Endodermal cell (in vitro differentiated cells): Measurements from ENCODE around the gene KIAA0232. TPM values are rescaled to one million over a fixed set of nuclear protein-coding genes. Genes with fewer than 3 reads are reported as not detected.
A peak's percentile ranks its signal among the peaks of the same experiment; 100 is the strongest.
"Not testable (repeated sequence)": the region's sequence is repeated elsewhere in the genome, so short reads cannot be mapped to it uniquely, and the experiment has no call there.

ENCODE experiments used
- DNase-seq: peaks from one replicate; pipeline ENCODE4 v3.0.0-alpha.2; 2017
- H3K27ac ChIP-seq: 2 replicates; pipeline ENCODE4 v1.5.1; 2013; ENCODE audit warnings: mild to moderate bottlenecking, low read depth, low read length, moderate library complexity
- H3K27me3 ChIP-seq: 2 replicates; pipeline ENCODE4 v1.6.1; 2013; ENCODE audit warnings: mild to moderate bottlenecking, low read length, moderate library complexity; ENCODE audit not compliant: insufficient read depth, control insufficient read depth, poor library complexity, severe bottlenecking
- H3K36me3 ChIP-seq: 2 replicates; pipeline ENCODE4 v1.7.0; 2013; ENCODE audit warnings: mild to moderate bottlenecking, low read length, moderate library complexity; ENCODE audit not compliant: control insufficient read depth, insufficient read depth
- H3K4me1 ChIP-seq: one replicate; pipeline ENCODE4 v1.7.0; 2013; ENCODE audit warnings: low read length; ENCODE audit not compliant: control insufficient read depth, insufficient read depth
- H3K4me3 ChIP-seq: 2 replicates; pipeline ENCODE4 v1.5.1; 2013; ENCODE audit warnings: mild to moderate bottlenecking, low read length, moderate library complexity
- H3K9ac ChIP-seq: 2 replicates; pipeline ENCODE4 v1.6.1; 2013; ENCODE audit warnings: mild to moderate bottlenecking, low read length, moderate library complexity; ENCODE audit not compliant: poor library complexity, severe bottlenecking; ENCODE audit errors: extremely low read depth
- H3K9me3 ChIP-seq: 2 replicates; pipeline ENCODE4 v1.6.1; 2013; ENCODE audit warnings: mild to moderate bottlenecking, low read length, moderate library complexity; ENCODE audit not compliant: control insufficient read depth
- H3K27ac Mint-ChIP-seq: 2 replicates; pipeline ENCODE4 v1.8.0; 2020; ENCODE audit warnings: mixed read lengths
- H3K27me3 Mint-ChIP-seq: 2 replicates; pipeline ENCODE4 v1.8.0; 2021; ENCODE audit warnings: mild to moderate bottlenecking, mixed read lengths; ENCODE audit not compliant: insufficient read depth
- H3K36me3 Mint-ChIP-seq: 2 replicates; pipeline ENCODE4 v1.8.0; 2020; ENCODE audit warnings: low read depth, mixed read lengths
- H3K4me1 Mint-ChIP-seq: 2 replicates; pipeline ENCODE4 v1.8.0; 2020; ENCODE audit warnings: mixed read lengths
- H3K4me3 Mint-ChIP-seq: 2 replicates; pipeline ENCODE4 v1.8.0; 2020; ENCODE audit warnings: mild to moderate bottlenecking, moderate library complexity, mixed read lengths
- H3K9me3 Mint-ChIP-seq: 2 replicates; pipeline ENCODE4 v1.8.0; 2020; ENCODE audit warnings: mild to moderate bottlenecking, mixed read lengths
- WGBS, 2 experiments: methylation state at CpG; one replicate each; pipeline versions ENCODE4 v1.1.5 to v1.1.7; 2013; ENCODE audit warnings: missing lambda C conversion rate in 2 of 2, mixed read lengths in 1 of 2; ENCODE audit not compliant: insufficient coverage in 1 of 2, insufficient read length in 1 of 2; 5-methylcytosine and 5-hydroxymethylcytosine counted together
- total RNA-seq, 2 donors: library from RNA; stranded (reverse); fragmentation: NEBNext Ultra II Directional in 1 of 2; extraction: Animal tissue kit (Norgen Biotek cat#: 25700) in 1 of 2; gene quantifications; 2 replicates in 1 of 2; 3 replicates in 1 of 2; pipeline ENCODE4 v1.2.1, GENCODE V29; 2021
- TF ChIP-seq, protein P1 (sequence below): fragments of 200-600 bp; sonication (generic); conservative IDR thresholded peaks from 2 replicates; pipeline ENCODE4 v1.5.0; 2021; ENCODE audit warnings: antibody characterized with exemption, mild to moderate bottlenecking

KIAA0232 gene
- total RNA-seq, 2 donors from 2014 or later: 32.9 to 43.5 TPM

DNA sequence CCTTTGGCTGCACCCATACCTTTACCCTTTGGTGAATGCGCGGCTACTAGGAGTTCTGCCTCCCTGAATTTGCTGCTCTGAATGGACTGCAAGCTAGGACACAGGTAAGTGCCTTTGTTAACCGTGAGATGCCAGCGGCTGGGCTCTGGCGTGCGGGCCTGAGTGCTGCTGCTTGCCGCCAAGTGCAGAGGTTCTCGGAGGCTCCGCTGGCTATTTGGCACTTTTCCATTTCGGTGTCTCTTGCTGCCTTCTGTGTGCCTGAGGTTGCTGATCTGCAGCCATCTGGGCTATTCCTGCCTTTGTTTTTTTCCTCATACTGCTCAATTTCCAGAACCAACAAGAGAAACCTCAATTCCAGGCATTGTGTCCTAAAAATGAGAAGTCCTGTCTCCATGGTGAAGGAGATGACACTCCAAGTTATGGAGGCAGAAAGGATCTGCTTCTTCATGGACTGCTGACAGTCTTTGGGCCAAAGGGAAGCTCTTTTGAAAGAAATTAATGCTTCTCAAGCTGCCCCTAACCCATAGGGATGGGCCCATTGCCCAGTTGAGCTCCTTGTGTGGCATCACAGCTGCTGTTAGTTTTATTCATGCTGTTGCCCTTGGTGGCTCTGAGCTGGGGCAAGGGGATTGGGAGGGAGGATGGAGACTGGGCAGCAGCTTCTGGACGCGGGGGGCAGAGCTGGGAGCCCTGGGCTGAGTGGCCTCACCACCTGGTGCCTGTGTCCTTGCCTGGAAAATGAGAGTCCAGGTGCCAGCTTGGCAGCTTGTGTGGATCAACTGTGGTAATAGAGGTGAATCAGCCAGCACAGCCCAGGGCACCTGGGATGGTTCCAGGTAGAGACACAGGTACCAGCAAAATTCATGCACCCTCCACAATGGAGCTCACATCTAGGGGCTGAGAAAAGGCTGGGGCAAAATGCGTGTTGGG is 123.3 kb downstream of the KIAA0232 start:
- H3K4me1 ChIP-seq: peaks cover 13% of the 10 kb centered on the region
- no peaks in the 10 kb centered on the region for H3K36me3 Mint-ChIP-seq
- H3K4me3 Mint-ChIP-seq: no peak overlapping the region
- no peak overlapping the region for H3K27ac Mint-ChIP-seq
- H3K9me3 ChIP-seq: no peaks in the 10 kb centered on the region
- H3K36me3 ChIP-seq: no peaks in the 10 kb centered on the region
- no peak overlapping the region for H3K4me3 ChIP-seq
- peaks cover 21% of the 10 kb centered on the region for H3K4me1 Mint-ChIP-seq
- 80 to 90% methylated on average over 10 to 13 of the region's 13 CpGs for WGBS, 2 experiments
- H3K9ac ChIP-seq: no peak overlapping the region
- DNase-seq: no peak
- H3K27me3 Mint-ChIP-seq: peaks cover 31% of the 10 kb centered on the region
- H3K9me3 Mint-ChIP-seq: no peaks in the 10 kb centered on the region
- H3K27ac ChIP-seq: no peak overlapping the region
- H3K27me3 ChIP-seq: peaks cover 5% of the 10 kb centered on the region
- TF ChIP-seq, protein P1, sequence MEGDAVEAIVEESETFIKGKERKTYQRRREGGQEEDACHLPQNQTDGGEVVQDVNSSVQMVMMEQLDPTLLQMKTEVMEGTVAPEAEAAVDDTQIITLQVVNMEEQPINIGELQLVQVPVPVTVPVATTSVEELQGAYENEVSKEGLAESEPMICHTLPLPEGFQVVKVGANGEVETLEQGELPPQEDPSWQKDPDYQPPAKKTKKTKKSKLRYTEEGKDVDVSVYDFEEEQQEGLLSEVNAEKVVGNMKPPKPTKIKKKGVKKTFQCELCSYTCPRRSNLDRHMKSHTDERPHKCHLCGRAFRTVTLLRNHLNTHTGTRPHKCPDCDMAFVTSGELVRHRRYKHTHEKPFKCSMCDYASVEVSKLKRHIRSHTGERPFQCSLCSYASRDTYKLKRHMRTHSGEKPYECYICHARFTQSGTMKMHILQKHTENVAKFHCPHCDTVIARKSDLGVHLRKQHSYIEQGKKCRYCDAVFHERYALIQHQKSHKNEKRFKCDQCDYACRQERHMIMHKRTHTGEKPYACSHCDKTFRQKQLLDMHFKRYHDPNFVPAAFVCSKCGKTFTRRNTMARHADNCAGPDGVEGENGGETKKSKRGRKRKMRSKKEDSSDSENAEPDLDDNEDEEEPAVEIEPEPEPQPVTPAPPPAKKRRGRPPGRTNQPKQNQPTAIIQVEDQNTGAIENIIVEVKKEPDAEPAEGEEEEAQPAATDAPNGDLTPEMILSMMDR: no peak

DNA sequence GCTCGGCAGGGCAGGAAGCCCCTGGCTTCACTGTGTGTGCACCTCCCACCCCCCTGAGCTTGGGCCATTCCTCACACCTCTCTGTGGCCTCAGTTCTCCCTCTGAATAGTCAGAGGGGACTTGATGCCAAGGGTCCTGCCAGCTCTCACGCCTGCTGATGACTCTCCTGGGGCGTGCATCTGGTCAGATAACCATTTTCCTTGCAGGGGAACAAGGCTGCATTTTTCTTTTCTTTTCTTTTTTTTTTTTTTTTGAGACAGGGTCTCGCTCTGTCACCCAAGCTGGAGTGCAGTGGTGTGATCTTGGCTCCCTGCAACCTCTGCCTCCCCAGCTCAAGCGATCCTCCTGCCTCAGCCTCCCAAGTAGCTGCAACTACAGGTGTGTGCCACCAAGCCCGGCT is 124.0 kb downstream of the KIAA0232 start:
- 90 to 98% methylated on average over 4 to 6 of the region's 6 CpGs for WGBS, 2 experiments
- not testable (repeated sequence) for H3K9me3 Mint-ChIP-seq, H3K27ac Mint-ChIP-seq, H3K4me3 ChIP-seq, H3K36me3 ChIP-seq, H3K9ac ChIP-seq, H3K4me3 Mint-ChIP-seq, H3K27ac ChIP-seq, H3K9me3 ChIP-seq, DNase-seq, H3K27me3 ChIP-seq, H3K36me3 Mint-ChIP-seq
- H3K4me1 ChIP-seq: peaks cover 13% of the 10 kb centered on the region
- Mint-ChIP-seq H3K27me3 (peaks cover 32% of the 10 kb centered on the region), H3K4me1 (peaks cover 24% of the 10 kb centered on the region)

DNA sequence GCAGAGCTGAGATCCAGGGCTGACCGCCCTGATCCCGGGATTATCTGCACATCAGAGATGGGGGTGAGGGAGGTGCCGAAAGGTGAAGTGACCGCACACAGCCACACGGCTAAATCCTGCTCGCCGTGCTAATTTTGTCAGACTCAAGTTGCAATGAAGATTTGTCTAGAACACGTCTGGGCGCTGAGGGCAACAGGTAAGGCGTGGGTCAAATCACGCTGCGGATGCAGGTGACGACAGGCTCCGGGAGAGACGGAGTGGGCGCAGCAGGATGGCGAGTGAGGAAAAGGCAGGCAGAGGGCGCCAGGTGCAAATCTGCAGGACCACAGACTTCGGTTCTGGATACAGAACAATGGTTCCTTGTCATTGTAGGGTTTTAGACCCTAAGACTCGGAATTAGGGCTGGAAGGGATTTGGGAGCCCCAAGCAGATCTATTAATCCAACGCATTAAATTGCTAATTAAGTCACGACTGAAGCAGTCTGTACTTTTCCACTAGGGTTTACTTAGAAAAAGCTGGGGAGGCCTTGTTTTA is 125.2 kb downstream of the KIAA0232 start:
- Histone ChIP-seq H3K4me3 (no peak overlapping the region), H3K27ac (no peak overlapping the region), H3K9ac (no peak overlapping the region), H3K36me3 (no peaks in the 10 kb centered on the region), H3K27me3 (peaks cover 5% of the 10 kb centered on the region), H3K9me3 (no peaks in the 10 kb centered on the region), H3K4me1 (peaks cover 13% of the 10 kb centered on the region)
- no peaks in the 10 kb centered on the region for H3K36me3 Mint-ChIP-seq
- H3K9me3 Mint-ChIP-seq: no peaks in the 10 kb centered on the region
- peaks cover 32% of the 10 kb centered on the region for H3K27me3 Mint-ChIP-seq
- TF ChIP-seq, protein P1: peak; percentile 79
- DNase-seq: peak; percentile 84
- 37 to 42% methylated on average over 21 to 22 of the region's 22 CpGs for WGBS, 2 experiments
- peaks cover 22% of the 10 kb centered on the region for H3K4me1 Mint-ChIP-seq
- H3K27ac Mint-ChIP-seq: no peak overlapping the region
- peak overlapping the region; percentile 6 for H3K4me3 Mint-ChIP-seq
